H1 (cell line): ENCODE results near the gene ABI2. TPM values are rescaled to one million over a fixed set of nuclear protein-coding genes. Genes with fewer than 3 reads are reported as not detected.

Experiments
- POU5F1 ChIP-seq: IDR thresholded peaks from 2 replicates; pipeline ENCODE4 v1.6.1; 2011; ENCODE audit warnings: low read depth, mild to moderate bottlenecking, low read length, moderate library complexity
- RBBP5 ChIP-seq: IDR thresholded peaks from 2 replicates; pipeline ENCODE4 v1.7.1; 2012; ENCODE audit warnings: low read depth, mild to moderate bottlenecking, inconsistent platforms, low read length, moderate library complexity, borderline replicate concordance
- SAP30 ChIP-seq: fragments of 300-600 bp; sonication (generic); IDR thresholded peaks from 2 replicates; pipeline ENCODE4 v1.7.1; 2012; ENCODE audit warnings: low read length, moderate library complexity, mild to moderate bottlenecking, inconsistent platforms; ENCODE audit not compliant: insufficient read depth, insufficient replicate concordance
- polyA plus RNA-seq, 7 experiments: library from polyadenylated mRNA; depleted of rRNA in 3 of 7; stranded (reverse) in 5 of 7; unstranded in 2 of 7; fragments of >200 nt in 5 of 7; fragments of 200-250 nt in 2 of 7; gene quantifications; 1 replicate in 5 of 7; 2 replicates in 1 of 7; 4 replicates in 1 of 7; pipeline versions ENCODE4 v1.2.1 to v1.2.3, GENCODE V29; 2011 to 2013; ENCODE audit warnings: missing spikeins in 2 of 7, mixed read lengths in 2 of 7
- total RNA-seq: library from RNA; stranded (reverse); fragmentation: NEBNext Ultra II Directional; extraction: Animal tissue kit (Norgen Biotek cat#: 25700); gene quantifications from 2 replicates; pipeline ENCODE4 v1.2.1, GENCODE V29; 2021

Gene ABI2
- total and polyA plus RNA-seq, 2 of the 8 experiments (the other 6 are each of a cell fraction or from before 2014, with no cell fraction given), result 62.3 to 118 TPM

DNA sequence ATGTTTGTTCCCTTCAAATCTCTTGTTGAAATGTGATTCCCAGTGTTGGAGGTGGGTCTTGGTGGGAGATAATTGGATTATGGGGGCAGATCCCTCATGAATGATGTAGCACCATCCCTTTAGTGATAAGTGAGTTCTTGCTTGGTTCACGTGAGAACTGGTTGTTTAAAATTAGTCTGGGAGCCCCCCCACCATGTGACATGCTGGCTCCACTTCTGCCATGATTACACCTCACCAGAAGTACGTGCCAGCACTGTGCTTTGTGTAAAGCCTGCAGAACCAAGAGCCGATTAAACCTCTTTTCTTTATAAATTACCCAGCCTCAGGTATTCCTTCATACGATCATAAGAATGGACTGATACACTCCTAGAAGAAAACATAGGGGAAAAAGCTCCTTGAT is 10.1 kb downstream of the ABI2 start (continued):
- no peak for TF ChIP-seq SAP30
- no peak for TF ChIP-seq POU5F1
- no peak for TF ChIP-seq RBBP5
- TF ChIP-seq, all 59 proteins: peak for 0
